ENCODE results near the gene GNAI2.
"Not testable (repeated sequence)": the region's sequence is repeated elsewhere in the genome, so short reads cannot be mapped to it uniquely, and the experiment has no call there.

GNAI2 gene

DNA sequence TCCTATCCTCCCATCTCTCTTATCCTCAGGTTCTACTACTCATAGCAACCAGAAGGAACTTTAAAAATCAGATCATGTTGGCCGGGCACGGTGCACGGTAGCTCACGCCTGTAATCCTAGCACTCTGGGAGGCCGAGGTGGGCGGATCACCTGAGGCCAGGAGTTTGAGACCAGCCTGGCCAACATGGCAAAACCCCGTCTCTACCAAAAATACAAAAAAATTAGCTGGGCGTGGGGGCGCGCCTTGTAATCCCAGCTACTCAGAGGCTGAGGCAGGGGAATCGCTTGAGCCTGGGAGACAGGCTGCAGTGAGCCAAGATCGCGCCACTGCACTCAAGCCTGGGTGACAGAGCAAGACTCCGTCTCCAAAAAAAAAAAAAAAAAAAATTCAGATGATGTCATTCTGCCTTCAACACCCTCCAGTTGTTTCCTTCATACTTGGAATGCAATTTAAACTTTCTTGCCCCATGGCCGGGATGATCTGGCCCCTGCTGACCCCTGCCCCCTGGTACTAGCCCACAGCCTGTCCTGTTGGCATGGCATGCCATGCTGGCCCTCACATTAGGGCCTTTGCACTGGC, 7.7 kb upstream of the GNAI2 start:
- not testable (repeated sequence) for DNase-seq

DNA sequence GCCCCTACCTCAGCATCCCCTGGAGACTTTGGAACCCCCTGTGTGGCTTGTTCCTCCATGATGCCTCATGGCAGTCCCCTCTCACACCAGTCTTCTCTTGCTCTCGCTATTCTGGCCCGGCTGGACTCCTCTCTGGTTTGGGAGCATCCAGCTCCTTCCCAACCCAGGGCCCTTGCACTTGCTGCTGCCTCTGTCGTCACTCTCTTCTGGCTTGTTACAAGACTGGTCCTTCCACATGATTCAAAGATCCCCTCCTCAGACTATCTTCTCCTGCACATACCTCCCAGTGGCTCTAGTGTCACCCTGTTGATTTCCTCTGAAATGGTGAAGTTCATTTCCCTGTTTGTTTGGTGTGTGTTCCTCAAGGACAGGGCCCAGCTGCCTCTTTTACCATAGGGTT, 6.5 kb upstream of the GNAI2 start:
- DNase-seq = no peak

DNA sequence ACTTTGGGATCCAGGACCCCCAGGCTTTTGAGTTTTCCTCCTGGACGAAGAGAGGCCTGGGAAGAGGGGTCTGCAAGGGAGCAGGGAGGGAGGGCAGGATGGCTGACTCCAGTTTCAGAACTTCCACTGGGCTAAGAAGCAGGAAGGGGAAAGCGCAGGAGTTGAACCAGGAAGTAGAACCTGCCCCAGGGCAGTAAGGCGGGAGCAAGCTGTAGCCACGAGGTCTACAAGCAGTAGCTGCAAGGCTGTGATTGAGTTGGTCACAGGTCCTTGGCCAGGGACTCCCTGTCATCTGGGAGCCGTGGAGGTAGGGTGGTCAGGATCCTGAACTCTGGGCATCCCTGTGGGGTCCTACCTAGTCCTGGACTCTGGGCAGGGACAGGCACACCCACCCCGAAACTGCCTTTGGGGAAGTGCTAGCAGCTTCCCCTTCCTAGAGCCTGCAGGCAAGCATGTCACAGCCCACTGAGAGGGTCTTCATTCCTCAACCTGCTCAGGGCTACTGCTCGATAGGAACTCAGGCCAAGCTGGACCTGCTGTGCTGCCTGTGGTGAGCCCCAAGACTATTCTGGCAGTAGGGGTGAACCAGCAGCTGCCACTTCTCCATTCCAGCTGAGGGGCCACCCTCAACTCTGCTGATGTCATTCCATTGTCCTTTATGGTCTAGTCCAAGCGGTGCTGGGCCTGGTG, 5.8 kb upstream of the GNAI2 start:
- no peak for DNase-seq

DNA sequence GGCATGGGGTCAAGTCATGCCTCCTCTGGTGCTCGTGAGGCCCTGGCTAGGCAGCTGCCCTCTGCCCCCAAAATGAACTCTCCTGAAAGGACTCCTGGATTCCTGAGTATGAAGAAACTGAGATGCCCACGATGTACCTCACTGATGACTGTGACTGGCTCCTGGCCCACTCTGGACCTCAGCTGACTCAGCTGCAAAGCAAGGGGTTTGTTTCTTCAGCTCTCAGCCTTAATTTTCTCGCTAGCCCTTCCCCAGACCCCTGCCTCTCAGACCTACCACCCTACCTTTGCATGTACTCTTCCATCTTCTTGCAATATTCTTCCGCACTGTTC, 5.2 kb upstream of the GNAI2 start:
- DNase-seq = no peak

DNA sequence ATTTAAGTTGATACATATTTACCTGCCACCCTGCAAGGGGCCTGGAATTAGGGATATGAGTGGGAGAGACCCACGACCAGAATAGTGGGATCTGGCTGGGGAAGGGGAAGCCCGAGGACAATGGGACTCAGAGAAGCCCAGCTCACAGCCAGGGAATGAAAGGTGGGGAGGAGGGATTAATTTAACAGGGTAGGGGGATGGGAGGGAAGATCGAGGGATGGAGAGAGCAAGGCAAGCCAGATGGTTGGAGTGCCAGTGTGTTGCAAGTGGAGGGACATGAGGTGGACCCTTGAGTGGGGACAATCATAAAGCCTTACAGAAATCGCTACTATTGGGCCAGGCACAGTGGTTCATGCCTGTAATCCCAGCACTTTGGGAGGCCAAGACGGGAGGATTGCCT, 4.4 kb upstream of the GNAI2 start:
- DNase-seq = no peak

DNA sequence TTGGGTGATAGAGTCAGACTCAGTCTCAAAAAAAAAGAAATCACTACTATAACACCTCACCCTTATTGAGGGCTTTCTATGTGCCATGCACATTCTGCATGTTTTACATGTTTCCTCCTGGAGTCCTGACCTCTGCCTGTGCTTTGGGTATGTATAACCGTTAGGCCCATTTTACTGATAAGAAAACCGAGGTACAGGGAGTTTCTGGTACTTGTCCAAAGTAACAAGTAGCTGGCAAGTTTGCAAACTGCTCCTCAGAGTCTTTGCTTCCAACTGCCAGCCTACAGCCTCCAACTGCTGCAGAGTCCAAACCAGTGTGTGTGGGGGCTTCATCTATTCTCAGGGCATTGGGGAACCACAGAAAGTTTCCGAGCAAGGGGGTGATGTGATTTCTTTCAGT, 3.7 kb upstream of the GNAI2 start:
- DNase-seq = no peak

DNA sequence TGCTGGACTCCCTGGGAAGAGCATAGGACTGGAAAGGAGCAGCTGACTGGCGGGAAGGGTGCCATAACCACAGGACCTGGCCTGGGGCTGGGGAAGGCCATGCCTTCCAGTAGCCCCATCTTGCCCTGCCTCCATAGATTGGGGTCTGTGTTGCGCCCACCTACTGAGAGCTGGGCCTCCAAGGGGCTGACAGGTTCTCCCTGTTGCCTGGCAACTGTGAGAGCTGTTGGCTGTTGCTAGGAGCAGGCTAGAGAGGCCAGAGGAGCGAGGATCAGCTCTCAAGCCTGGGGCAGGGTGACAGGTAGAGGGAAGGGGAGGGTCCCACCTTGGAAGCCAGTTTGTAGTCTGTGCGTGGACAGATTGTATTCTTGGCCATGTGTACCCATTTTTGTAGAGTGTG, 2.8 kb upstream of the GNAI2 start:
- DNase-seq = no peak

DNA sequence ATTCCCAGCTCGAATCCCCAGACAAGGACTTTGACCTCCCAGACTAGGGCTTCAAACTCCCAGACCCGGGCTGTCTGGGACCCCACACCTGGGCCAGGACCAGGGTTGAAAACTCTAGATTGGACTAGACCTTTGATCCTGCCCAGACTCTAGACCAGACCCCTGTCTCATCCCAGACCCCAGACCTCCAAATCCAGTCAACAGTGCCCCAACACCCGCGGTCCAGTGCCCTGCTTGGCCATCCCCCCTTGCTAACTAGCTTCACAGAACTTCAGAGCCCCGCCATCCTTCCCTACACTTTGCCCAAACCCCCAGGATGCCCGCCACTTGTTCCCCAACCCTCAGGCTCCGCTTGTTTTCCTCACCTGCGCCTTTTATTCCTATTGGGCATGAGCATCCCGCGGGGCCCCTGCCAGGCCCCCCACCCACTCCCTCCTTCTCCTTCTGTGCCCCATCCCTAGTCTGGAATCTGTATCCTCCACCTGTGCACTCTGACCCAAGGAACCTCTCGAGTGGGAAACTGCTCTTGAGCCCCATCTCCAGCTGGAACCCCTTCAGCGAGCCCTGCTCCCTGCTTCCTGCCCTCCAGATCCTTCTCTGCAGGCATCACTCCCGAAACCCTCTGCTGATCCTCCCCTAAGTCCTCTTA, 604 bp downstream of the GNAI2 start:
- DNase-seq = no peak

DNA sequence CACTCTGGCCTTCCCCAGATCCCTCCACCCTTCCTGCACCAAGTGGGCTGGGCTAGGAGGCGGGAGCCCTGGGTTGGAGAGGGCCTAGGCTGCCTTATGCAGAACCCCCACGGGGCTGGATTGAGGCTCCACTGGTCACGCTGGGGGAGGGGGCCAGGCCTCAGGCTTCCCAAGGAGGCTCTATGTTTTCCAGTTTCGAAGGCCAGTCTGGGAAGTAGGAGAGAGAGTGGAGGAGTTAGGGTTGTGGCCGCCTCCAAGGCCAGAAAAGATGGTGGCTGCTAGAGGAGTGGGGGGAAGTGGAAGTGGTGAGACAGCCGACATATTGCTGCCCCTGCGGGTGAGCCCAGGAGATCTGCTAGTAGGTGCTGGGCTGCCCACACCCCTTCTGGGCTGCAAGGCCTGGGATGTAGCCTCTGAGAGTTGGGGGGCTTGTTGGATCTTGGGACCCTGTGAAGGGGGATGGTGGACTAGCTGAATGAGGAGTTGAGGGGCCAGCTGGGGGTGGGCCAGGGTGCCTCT, 1.2 kb downstream of the GNAI2 start:
- no peak for DNase-seq

DNA sequence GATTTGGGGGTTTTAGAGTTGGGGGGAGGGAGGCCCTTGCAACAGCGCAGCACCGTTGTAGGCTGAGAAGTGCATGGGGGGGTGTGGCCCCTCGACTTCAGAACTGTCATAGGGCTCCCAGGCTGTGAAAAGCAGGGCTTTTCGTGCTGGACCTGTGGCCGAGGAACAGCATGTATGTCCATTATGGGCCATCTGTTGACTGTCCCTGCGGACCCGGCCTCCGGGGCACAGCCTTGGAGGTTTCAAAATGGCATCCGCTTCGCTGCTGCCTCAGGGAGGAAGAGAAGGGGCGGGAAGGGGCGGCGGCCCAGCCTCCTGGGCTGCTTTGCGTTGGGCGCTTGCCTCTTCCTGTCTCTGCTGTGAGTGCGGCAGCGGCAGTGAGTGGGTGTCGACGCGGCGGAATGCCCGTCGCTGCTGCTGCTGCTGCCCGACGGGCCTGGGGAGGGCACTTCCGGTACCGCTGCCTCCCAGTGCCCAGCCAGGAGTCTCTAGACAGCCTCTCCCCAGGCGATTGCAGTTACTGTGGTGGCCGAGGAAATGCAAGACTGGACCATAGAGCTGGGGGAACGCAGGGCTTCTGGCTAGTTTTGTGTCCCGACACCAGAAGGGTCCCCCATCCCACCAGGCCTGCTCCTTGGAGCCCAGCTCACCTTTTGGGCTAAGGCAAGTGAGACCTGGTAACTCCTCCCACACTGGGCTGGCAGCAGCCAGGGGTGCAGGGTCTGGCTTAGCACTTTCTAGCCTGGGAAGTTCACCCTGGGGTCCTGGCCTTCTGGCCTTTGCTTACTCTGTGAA, 1.9 kb downstream of the GNAI2 start:
- DNase-seq = no peak

DNA sequence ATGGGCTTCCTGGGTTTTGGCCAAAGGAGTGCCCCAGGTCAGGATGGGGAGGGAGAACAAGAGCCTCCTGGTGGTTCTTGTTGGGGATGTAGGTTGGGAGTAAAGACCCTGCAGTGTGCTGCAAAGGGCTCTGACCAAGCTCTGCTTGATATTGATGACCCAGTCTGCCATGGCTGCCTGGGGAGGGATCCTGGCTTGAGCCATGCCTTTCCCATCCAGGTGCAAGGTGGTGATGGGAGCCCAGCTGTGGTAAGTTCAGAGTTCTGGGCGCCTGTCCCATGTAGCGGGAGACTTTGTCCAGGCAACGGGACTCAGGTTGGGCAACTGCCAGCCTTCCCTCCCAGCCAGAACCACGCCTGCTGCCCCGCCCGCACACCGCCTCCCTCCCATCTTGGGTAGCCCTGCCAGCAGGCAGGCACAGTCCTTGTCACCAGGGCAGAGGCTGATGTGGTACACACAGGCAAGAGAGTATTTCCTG, 2.6 kb downstream of the GNAI2 start:
- DNase-seq = no peak

DNA sequence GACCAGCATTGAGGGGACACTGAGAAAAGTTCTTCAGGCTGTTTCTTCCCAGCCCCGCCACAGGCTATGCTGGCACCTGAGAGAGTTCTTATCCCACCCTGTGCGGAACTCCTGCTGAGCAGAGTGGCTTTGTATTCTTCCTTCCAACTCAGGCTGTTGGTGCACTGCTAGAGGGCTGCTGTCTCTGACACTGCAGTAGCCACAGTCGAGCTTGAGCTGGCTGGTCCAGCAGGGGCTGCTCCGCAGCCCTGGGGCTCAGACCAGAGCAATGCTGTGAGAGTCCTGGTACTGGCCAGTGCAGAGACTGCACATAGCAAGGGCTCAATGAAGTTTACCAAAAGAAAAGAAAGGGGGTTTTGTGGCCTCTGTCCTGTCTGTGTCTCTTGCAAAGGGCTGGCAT, 3.6 kb downstream of the GNAI2 start:
- no peak for DNase-seq

DNA sequence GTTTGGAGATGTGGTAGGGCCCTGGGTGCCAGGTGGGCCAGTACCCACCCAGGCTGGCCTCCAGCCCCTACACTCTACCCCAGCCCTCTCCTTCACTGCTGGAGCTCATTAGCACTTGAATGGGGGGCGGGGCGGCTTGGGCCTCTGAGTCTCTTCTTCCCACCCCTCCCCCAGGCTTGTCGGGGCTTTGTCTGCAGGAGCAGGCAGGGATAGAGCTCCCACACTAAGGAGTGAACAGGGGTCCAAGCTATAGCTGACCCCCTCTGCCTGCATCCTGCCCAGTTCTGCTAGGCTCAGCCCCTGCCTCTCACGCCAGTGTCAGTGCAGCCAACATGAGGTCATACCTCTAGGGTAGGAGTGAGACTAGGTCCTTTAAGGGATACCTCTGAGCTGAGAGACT, 5.2 kb downstream of the GNAI2 start:
- DNase-seq = no peak

DNA sequence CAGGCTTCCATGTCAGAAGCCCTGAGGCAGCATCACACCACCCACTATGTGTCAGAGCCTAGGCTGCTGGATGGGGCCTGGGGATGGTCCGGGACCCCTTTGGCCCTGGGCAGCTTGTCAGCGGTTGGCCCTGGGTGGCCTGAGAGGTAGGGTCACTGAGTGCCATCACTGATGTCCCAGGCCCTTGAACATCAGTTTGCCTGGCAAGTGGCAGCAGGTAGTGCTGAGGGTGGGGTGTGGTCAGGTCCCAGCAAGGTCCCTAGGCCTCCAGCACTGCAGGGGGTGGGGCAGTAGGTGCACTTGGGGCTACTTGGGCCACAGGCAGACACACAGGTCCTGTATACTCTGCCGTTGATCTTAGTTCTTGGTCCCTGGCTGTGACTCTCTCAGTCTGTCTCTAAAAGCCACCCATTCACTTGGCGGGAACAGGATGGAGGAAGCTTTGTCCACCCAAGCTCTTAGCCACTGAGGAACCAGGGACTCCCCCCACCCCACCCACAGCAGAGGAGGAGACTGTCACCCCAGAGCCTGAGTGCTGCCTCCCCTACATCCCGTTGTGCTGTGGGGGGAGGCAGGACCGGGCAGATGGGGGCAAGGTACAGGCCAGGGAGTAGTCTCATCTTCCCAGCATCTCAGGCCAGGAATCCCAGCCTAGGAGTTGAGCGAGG, 5.8 kb downstream of the GNAI2 start:
- no peak for DNase-seq

DNA sequence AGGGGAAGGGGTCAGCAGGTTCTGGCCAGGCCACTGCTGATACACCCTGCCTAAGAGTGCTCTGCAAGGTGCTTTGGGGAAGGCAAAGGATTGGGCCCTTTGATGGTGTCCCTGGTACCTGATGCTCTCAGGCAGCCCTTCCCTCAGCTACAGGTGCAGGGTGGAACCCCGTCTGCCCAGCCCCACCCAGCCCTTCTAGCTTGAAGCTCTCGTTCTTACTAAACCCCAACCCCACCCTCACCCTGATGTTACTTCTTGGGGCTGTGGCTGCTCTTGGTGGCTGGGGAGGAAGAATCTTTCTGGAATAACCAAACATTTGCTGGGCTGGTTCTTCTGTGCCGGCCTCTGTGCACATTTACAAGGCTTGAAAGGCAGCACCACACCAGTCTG, 6.4 kb downstream of the GNAI2 start:
- no peak for DNase-seq

DNA sequence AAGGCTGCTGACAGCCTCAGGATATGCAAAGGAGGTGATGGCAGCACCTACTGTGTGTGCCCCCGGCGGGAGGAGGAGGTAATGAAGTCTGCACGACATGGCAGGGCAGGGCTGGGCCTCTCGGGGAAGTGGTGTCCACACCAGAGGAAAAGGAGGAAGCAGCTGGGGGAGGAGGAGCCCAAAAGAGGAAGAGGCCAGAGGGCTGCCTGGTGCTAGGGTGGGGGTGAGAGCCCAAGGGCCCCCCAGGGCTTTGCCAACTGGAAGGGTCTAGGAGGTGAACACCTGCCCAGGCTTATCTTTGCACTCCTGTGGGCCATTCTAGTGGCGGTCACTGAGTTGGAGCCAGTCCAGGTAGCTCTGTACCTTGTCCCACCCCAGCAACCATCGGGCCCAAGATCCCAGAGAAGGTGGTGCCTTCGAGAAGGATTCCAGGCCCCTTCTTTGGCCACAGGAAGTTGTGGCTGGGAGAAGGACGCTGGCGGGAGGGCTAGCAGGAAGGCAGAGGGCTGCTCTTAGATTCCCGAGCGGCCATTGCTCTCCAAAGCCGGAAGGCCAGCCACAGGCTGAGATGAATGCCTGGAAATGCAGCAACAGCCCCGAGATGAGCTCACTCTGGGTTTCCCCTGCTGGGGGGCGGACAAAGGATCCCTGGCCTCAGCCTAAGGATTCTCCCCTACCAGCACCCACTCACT, 7.0 kb downstream of the GNAI2 start:
- DNase-seq = peak; percentile 54

DNA sequence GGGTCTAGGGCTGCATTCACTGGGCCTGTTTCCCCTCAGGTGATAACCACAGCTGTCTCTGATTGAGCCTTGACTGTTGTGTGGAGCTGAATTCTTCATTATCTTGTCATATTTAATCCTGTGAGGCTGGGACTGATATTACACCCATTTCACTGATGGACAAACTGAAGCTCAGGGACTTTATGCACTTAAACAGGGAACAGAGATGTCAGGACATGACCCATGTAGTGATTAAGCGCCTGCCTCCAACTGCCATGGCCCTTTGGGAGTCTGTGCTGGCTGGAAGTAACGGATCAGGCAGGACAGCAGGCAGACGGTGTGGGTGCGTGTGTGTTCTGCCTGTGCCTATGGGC, 7.5 kb downstream of the GNAI2 start:
- DNase-seq = no peak

DNA sequence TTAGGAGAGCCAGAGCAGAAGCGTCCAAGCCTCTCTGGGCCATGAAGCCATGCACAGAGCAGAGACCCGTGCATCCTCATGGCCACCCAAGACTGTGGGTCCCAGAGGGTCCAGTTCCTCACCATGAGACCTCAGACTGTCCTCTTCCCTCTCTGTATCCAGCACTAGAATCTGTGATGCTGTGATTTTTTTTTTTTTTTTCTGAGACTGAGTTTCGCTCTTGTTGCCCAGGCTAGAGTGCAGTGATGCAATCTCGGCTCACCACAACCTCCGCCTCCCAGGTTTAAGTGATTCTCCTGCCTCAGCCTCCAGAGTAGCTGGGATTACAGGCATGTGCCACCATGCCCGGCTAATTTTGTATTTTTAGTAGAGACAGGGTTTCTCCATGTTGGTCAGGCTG, 8.8 kb downstream of the GNAI2 start:
- DNase-seq = not testable (repeated sequence)

DNA sequence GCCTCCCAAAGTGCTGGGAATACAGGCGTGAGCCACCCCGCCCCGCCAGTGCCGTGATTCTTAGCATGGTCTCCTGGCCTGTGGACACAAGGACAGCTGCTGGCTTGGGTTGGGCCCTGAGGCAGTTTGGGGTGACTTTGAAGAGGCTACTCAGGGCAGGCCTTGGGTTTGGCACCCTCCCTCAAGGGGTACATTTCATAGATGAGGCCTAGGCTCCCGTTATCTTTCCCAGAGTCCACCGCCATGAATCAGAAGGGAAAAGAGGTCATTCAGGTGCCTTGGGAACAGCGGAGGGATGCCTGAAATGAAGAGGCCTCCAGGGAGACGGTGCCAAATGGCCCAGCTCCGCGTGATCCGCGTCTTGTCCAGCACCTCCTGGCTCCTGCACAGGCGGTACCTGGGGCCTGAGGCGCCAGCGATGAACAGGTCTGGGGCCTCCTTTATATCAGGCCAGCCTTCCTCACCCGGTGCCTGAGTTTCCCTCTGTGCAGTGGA, 9.3 kb downstream of the GNAI2 start:
- no peak for DNase-seq

DNA sequence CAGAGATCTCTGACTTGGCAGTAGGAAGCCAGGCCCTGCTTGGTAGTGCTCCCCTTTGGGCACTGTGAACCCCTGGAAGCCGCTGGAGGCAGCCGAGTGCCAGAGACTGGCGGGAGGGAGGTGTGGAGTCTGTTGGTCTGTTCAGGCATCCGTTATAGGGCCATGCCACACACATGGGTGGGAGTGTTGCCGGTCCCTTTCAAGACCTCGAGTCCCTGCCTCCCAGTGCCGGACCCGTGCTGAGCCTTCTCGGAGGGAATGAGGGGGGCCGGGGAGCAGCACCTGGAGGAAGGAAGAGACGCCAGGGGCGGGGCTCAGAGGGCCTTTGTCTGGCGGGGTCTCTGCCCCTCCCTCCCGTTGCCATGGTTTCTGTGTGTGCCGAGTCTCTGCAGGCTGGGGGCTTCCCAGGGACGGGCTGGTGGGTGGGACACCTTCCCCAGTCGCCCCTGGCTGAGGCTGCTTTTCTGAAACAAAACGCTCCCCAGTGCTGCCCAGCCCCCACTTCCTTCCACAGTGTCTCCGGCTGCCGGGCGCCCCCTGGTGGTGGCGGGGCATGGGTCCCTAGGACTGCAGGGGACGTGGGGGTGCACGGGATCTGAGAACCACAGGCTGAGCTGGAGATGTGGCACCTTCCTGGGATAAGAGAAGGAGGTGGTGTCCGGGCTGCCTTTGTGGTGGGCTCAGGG, 10.0 kb downstream of the GNAI2 start:
- DNase-seq = no peak

DNA sequence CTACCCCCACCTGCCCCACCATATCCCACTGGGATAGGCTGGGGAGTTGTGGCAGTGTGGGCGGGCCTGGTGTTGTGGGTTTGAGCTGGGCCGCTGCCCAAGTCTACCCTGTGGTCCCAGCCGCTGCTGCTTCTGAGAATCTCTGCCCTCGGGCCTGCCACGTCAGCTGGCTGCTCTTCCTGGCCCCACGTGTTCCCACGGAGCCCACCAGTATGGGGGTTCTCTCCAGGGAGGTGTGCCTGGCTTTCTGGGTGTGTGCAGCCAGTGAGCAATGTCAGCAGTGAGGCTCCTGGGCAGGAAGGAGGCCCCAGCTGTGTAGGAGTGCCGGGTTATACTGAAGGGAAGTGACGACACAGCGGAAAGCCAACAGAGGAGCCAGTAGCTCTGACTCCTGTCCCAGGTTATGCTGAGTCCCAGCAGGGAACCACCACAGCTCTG, 10.5 kb downstream of the GNAI2 start:
- peak; percentile 47 for DNase-seq

DNA sequence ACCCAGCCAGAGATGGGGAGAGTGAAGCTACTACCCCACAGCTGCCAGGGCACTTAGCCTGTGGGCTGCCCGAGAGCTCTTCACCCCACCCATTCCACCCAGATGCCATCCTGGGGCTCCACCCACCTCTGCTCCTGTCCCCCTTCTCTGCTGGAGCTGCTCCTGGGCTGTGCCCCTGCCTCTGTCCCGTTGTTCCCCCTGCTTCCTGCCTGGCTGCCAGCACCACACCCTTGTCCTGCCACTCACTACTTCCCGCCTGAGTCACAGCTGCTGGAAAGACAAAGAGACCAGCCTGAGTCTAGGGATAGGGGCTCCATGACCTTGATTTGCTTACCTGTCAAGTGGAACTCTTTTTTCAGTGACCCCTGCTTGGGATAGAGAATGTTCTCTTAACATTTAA, 12.4 kb downstream of the GNAI2 start:
- DNase-seq = no peak

Measured in SIG-M5 (cell line).